Glomerular visceral epithelial cell (primary cell): ENCODE measurements around the gene CPSF4.
A peak's percentile ranks its signal among the peaks of the same experiment; 100 is the strongest.

Experiments
- DNase-seq: peaks from one replicate; pipeline ENCODE4 v3.0.0-alpha.2; 2016; ENCODE audit errors: extremely low spot score

The CPSF4 gene

GRCh38 chr7:99448855-99449254 lies 10.1 kb downstream of the CPSF4 start:
- no peak for DNase-seq

GRCh38 chr7:99449326-99449725 lies 10.6 kb downstream of the CPSF4 start:
- DNase-seq: no peak

- DNase-seq: no peak
Observed at GRCh38 chr7:99451936-99452335, 13.2 kb downstream of the CPSF4 start.

- no peak for DNase-seq
Observed at GRCh38 chr7:99452541-99452940, 13.8 kb downstream of the CPSF4 start.

GRCh38 chr7:99453105-99453504 lies 14.4 kb downstream of the CPSF4 start:
- no peak for DNase-seq

- DNase-seq: no peak
Observed at GRCh38 chr7:99455874-99456273, 17.1 kb downstream of the CPSF4 start.

GRCh38 chr7:99456288-99456687 lies 17.5 kb downstream of the CPSF4 start:
- no peak for DNase-seq

GRCh38 chr7:99457050-99457649 lies 18.4 kb downstream of the CPSF4 start:
- no peak for DNase-seq

GRCh38 chr7:99457650-99458493 lies 19.1 kb downstream of the CPSF4 start:
- no peak for DNase-seq

GRCh38 chr7:99459087-99459486 lies 20.3 kb downstream of the CPSF4 start:
- peak; percentile 35 for DNase-seq

- no peak for DNase-seq
Observed at GRCh38 chr7:99460651-99461050, 21.9 kb downstream of the CPSF4 start.

GRCh38 chr7:99461221-99461620 lies 22.5 kb downstream of the CPSF4 start:
- DNase-seq: no peak

GRCh38 chr7:99465421-99465768 lies 26.7 kb downstream of the CPSF4 start:
- no peak for DNase-seq

- DNase-seq: no peak
Observed at GRCh38 chr7:99468336-99468918, 29.7 kb downstream of the CPSF4 start.

- DNase-seq: no peak
Observed at GRCh38 chr7:99469381-99470065, 30.8 kb downstream of the CPSF4 start.

GRCh38 chr7:99472561-99473314 lies 34.0 kb downstream of the CPSF4 start, which contains the start of gene ZNF789:
TSS of gene ZNF789 (plus strand) at chr7:99472890. CDS start at chr7:99476457, 3,567 bp downstream.
- peak; percentile 94 for DNase-seq

GRCh38 chr7:99473315-99473596 lies 34.5 kb downstream of the CPSF4 start:
- peak; percentile 39 for DNase-seq

- no peak for DNase-seq
Observed at GRCh38 chr7:99476107-99476506, 37.4 kb downstream of the CPSF4 start.

- no peak for DNase-seq
Observed at GRCh38 chr7:99478464-99479440, 40.0 kb downstream of the CPSF4 start.

- DNase-seq: no peak
Observed at GRCh38 chr7:99485094-99485493, 46.4 kb downstream of the CPSF4 start.

GRCh38 chr7:99489235-99489634 lies 50.5 kb downstream of the CPSF4 start:
- DNase-seq: no peak
